ENCODE measurements around the gene S1PR1. TPM values are rescaled to one million over a fixed set of nuclear protein-coding genes. Genes with fewer than 3 reads are reported as not detected.

S1PR1 gene
- total RNA-seq, 2 donors from 2014 or later = 157 to 226 TPM

- H3K9me3 ChIP-seq (ENCODE audit: control insufficient read depth, low read length, poor library complexity, severe bottlenecking) = no peaks in the 10 kb centered on the region
- Mint-ChIP-seq H3K4me1 (peaks cover 58% of the 10 kb centered on the region), H3K36me3 (ENCODE audit: low read depth) (peaks cover 20% of the 10 kb centered on the region), H3K4me3 (peak overlapping the region; percentile 69), H3K27ac (peak overlapping the region; percentile 91), H3K27me3 (no peaks in the 10 kb centered on the region)
- DNase-seq (no peak), ATAC-seq (no peak)
These were observed 6.9 kb downstream of the S1PR1 start for GRCh38 chr1:101243751-101244150.

- Mint-ChIP-seq H3K27ac (peak overlapping the region; percentile 91), H3K4me1 (peaks cover 47% of the 10 kb centered on the region), H3K36me3 (ENCODE audit: low read depth) (peaks cover 9% of the 10 kb centered on the region), H3K4me3 (peak overlapping the region; percentile 22), H3K27me3 (no peaks in the 10 kb centered on the region)
- no peaks in the 10 kb centered on the region for H3K9me3 ChIP-seq (ENCODE audit: control insufficient read depth, low read length, poor library complexity, severe bottlenecking)
- DNase-seq = no peak
- ATAC-seq = no peak
These were observed 8.0 kb downstream of the S1PR1 start for GRCh38 chr1:101244842-101245241.

- ATAC-seq = no peak
- H3K9me3 ChIP-seq (ENCODE audit: control insufficient read depth, low read length, poor library complexity, severe bottlenecking) = no peaks in the 10 kb centered on the region
- Mint-ChIP-seq H3K27me3 (no peaks in the 10 kb centered on the region), H3K4me1 (peaks cover 43% of the 10 kb centered on the region), H3K36me3 (ENCODE audit: low read depth) (peaks cover 9% of the 10 kb centered on the region), H3K4me3 (no peak overlapping the region), H3K27ac (peak overlapping the region; percentile 91)
- no peak for DNase-seq
These were observed 8.6 kb downstream of the S1PR1 start for GRCh38 chr1:101245246-101245927.

- Mint-ChIP-seq H3K27ac (peak overlapping the region; percentile 91), H3K36me3 (ENCODE audit: low read depth) (peaks cover 2% of the 10 kb centered on the region), H3K27me3 (no peaks in the 10 kb centered on the region), H3K4me3 (peak overlapping the region; percentile 34), H3K4me1 (peaks cover 40% of the 10 kb centered on the region)
- no peak for DNase-seq
- H3K9me3 ChIP-seq (ENCODE audit: control insufficient read depth, low read length, poor library complexity, severe bottlenecking) = no peaks in the 10 kb centered on the region
- peak; percentile 58 for ATAC-seq
These were observed 10.8 kb downstream of the S1PR1 start for GRCh38 chr1:101247404-101248287.

GRCh38 chr1:101250222-101250621, 13.4 kb downstream of the S1PR1 start:
- no peaks in the 10 kb centered on the region for H3K27me3 Mint-ChIP-seq
- ATAC-seq (no peak), DNase-seq (no peak)
- H3K4me3 Mint-ChIP-seq = no peak overlapping the region
- peaks cover 31% of the 10 kb centered on the region for H3K4me1 Mint-ChIP-seq
- no peaks in the 10 kb centered on the region for H3K9me3 ChIP-seq (ENCODE audit: control insufficient read depth, low read length, poor library complexity, severe bottlenecking)
- no peaks in the 10 kb centered on the region for H3K36me3 Mint-ChIP-seq (ENCODE audit: low read depth)
- no peak overlapping the region for H3K27ac Mint-ChIP-seq

GRCh38 chr1:101250656-101251272, 13.9 kb downstream of the S1PR1 start:
- no peaks in the 10 kb centered on the region for H3K9me3 ChIP-seq (ENCODE audit: control insufficient read depth, low read length, poor library complexity, severe bottlenecking)
- DNase-seq = no peak
- H3K27me3 Mint-ChIP-seq = no peaks in the 10 kb centered on the region
- H3K4me1 Mint-ChIP-seq = peaks cover 26% of the 10 kb centered on the region
- H3K4me3 Mint-ChIP-seq = peak overlapping the region; percentile 3
- H3K36me3 Mint-ChIP-seq (ENCODE audit: low read depth) = no peaks in the 10 kb centered on the region
- H3K27ac Mint-ChIP-seq = no peak overlapping the region
- ATAC-seq = no peak

- Mint-ChIP-seq H3K4me3 (peak overlapping the region; percentile 3), H3K27ac (no peak overlapping the region), H3K36me3 (ENCODE audit: low read depth) (no peaks in the 10 kb centered on the region), H3K4me1 (peaks cover 23% of the 10 kb centered on the region), H3K27me3 (no peaks in the 10 kb centered on the region)
- H3K9me3 ChIP-seq (ENCODE audit: control insufficient read depth, low read length, poor library complexity, severe bottlenecking) = no peaks in the 10 kb centered on the region
- no peak for DNase-seq
- no peak for ATAC-seq
These were observed 14.7 kb downstream of the S1PR1 start for GRCh38 chr1:101251504-101251903.

- H3K4me1 Mint-ChIP-seq = peaks cover 35% of the 10 kb centered on the region
- H3K9me3 ChIP-seq (ENCODE audit: control insufficient read depth, low read length, poor library complexity, severe bottlenecking) = no peaks in the 10 kb centered on the region
- H3K4me3 Mint-ChIP-seq = no peak overlapping the region
- H3K27me3 Mint-ChIP-seq = no peaks in the 10 kb centered on the region
- H3K27ac Mint-ChIP-seq = peak overlapping the region; percentile 3
- H3K36me3 Mint-ChIP-seq (ENCODE audit: low read depth) = no peaks in the 10 kb centered on the region
- DNase-seq (no peak), ATAC-seq (no peak)
These were observed 17.3 kb downstream of the S1PR1 start for GRCh38 chr1:101253976-101254674.

GRCh38 chr1:101257500-101258325, 20.9 kb downstream of the S1PR1 start:
- ATAC-seq = peak; percentile 84
- peak overlapping the region; percentile 92 for H3K27ac Mint-ChIP-seq
- no peaks in the 10 kb centered on the region for H3K36me3 Mint-ChIP-seq (ENCODE audit: low read depth)
- H3K9me3 ChIP-seq (ENCODE audit: control insufficient read depth, low read length, poor library complexity, severe bottlenecking) = no peaks in the 10 kb centered on the region
- DNase-seq = no peak
- no peaks in the 10 kb centered on the region for H3K27me3 Mint-ChIP-seq
- H3K4me1 Mint-ChIP-seq = peaks cover 55% of the 10 kb centered on the region
- peak overlapping the region; percentile 80 for H3K4me3 Mint-ChIP-seq

GRCh38 chr1:101259744-101260148, 22.9 kb downstream of the S1PR1 start:
- no peaks in the 10 kb centered on the region for H3K9me3 ChIP-seq (ENCODE audit: control insufficient read depth, low read length, poor library complexity, severe bottlenecking)
- Mint-ChIP-seq H3K27me3 (no peaks in the 10 kb centered on the region), H3K4me3 (no peak overlapping the region), H3K27ac (peak overlapping the region; percentile 92), H3K36me3 (ENCODE audit: low read depth) (no peaks in the 10 kb centered on the region), H3K4me1 (peaks cover 64% of the 10 kb centered on the region)
- peak; percentile 31 for ATAC-seq
- DNase-seq = no peak

GRCh38 chr1:101260556-101261350, 23.9 kb downstream of the S1PR1 start:
- H3K9me3 ChIP-seq (ENCODE audit: control insufficient read depth, low read length, poor library complexity, severe bottlenecking) = no peaks in the 10 kb centered on the region
- Mint-ChIP-seq H3K27me3 (no peaks in the 10 kb centered on the region), H3K4me3 (peak overlapping the region; percentile 19), H3K27ac (peak overlapping the region; percentile 92), H3K36me3 (ENCODE audit: low read depth) (no peaks in the 10 kb centered on the region), H3K4me1 (peaks cover 74% of the 10 kb centered on the region)
- no peak for ATAC-seq
- no peak for DNase-seq

GRCh38 chr1:101261623-101262022, 24.8 kb downstream of the S1PR1 start:
- ATAC-seq (no peak), DNase-seq (no peak)
- peak overlapping the region; percentile 81 for H3K27ac Mint-ChIP-seq
- peaks cover 77% of the 10 kb centered on the region for H3K4me1 Mint-ChIP-seq
- H3K36me3 Mint-ChIP-seq (ENCODE audit: low read depth) = no peaks in the 10 kb centered on the region
- no peaks in the 10 kb centered on the region for H3K9me3 ChIP-seq (ENCODE audit: control insufficient read depth, low read length, poor library complexity, severe bottlenecking)
- H3K27me3 Mint-ChIP-seq = no peaks in the 10 kb centered on the region
- peak overlapping the region; percentile 56 for H3K4me3 Mint-ChIP-seq
